ENCODE results near the gene RNF144A. TPM values are rescaled to one million over a fixed set of nuclear protein-coding genes. Genes with fewer than 3 reads are reported as not detected.

RNF144A gene
- polyA plus RNA-seq, 1 of the 3 experiments (the other 2 are of a cell fraction), result 15.6 TPM

DNA sequence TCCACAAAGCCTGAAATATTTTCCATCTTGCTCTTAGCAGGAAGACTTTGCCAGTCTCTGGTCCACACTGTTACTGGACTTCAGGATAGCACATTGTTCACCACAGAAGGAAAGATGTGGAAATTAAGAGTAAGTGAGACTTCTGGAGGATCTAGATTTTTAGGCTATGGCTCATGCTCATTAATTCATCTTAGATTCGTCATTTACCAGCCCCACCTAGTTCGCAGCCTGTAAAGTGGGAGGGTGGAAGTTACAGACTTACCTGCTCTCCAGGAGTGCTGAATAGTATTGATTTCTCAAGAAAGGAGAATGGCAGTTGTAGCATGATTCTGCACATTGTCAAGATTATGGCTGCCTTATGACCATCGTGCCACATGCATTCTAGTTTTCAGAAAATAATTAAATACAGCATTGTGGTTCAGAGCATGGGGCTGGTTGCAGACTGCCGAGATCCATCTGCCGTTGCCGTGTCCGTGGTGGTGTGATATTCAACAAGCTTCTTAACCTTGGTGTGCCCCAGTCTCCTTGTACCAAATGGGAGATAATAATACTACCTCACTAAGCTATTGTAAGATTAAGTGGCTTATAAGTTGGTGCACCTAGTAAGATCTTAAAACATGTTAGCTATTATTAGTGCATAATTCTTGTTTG lies 56.8 kb downstream of the RNF144A start:
- ChIA-PET CTCF (interaction anchor here (0.8 to 1.5 kb wide), 5 partner anchors 34 to 77 kb away, joined by 3 to 5 read pairs (median 3); no protein-coding TSS in a partner anchor), POLR2A (interaction anchor here (0.6 kb wide), 1 partner anchor 1842 kb away, joined by 3 read pairs; no protein-coding TSS in a partner anchor)
- Histone ChIP-seq H3K27ac (ENCODE audit: low read depth in 2 of 2, low read length in 1 of 2) (no peak overlapping the region; a peak in 1 of 4 replicates), H3K9me2 (no peaks in the 10 kb centered on the region), H3K4me2 (no peak overlapping the region), H3K9ac (no peak overlapping the region), H3K4me3 (ENCODE audit: low read depth in 2 of 2, low read length in 1 of 2) (no peak overlapping the region), H3K9me3 (no peaks in the 10 kb centered on the region), H2AFZ (ENCODE audit: low read depth) (no peak overlapping the region), H3K36me3 (replicated peaks in 1 of 2; ENCODE audit: control insufficient read depth in 1 of 2, insufficient read depth in 2 of 2, low read length in 1 of 2) (peaks cover 3 to 29% of the 10 kb centered on the region in 2 experiments), H3K79me2 (ENCODE audit: insufficient read depth) (peaks cover 4% of the 10 kb centered on the region; the same call in 1 of the 2 replicates), H4K20me1 (ENCODE audit: insufficient read depth) (no peaks in the 10 kb centered on the region), H3K27me3 (ENCODE audit: insufficient read depth) (no peaks in the 10 kb centered on the region), H3K4me1 (ENCODE audit: control insufficient read depth in 1 of 2, insufficient read depth in 2 of 2, low read depth in 1 of 2, low read length in 1 of 2) (peaks cover 0 to 18% of the 10 kb centered on the region in 2 experiments; a peak in 2 of 4 replicates), H3F3A (replicated peaks; ENCODE audit: insufficient read depth) (no peaks in the 10 kb centered on the region)
- WGBS (ENCODE audit: low lambda C conversion rate), result 84% methylated on average over 7 of the region's 7 CpGs
- DNase-seq, result no peak
- no peak for TF ChIP-seq FOSL2 (IDR thresholded peaks at IDR 0.05; ENCODE audit: borderline replicate concordance, low read depth)
- TF ChIP-seq, protein P1, sequence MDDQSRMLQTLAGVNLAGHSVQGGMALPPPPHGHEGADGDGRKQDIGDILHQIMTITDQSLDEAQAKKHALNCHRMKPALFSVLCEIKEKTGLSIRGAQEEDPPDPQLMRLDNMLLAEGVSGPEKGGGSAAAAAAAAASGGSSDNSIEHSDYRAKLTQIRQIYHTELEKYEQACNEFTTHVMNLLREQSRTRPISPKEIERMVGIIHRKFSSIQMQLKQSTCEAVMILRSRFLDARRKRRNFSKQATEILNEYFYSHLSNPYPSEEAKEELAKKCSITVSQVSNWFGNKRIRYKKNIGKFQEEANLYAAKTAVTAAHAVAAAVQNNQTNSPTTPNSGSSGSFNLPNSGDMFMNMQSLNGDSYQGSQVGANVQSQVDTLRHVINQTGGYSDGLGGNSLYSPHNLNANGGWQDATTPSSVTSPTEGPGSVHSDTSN (IDR thresholded peaks at IDR 0.05), result no peak
- TF ChIP-seq, protein P2, sequence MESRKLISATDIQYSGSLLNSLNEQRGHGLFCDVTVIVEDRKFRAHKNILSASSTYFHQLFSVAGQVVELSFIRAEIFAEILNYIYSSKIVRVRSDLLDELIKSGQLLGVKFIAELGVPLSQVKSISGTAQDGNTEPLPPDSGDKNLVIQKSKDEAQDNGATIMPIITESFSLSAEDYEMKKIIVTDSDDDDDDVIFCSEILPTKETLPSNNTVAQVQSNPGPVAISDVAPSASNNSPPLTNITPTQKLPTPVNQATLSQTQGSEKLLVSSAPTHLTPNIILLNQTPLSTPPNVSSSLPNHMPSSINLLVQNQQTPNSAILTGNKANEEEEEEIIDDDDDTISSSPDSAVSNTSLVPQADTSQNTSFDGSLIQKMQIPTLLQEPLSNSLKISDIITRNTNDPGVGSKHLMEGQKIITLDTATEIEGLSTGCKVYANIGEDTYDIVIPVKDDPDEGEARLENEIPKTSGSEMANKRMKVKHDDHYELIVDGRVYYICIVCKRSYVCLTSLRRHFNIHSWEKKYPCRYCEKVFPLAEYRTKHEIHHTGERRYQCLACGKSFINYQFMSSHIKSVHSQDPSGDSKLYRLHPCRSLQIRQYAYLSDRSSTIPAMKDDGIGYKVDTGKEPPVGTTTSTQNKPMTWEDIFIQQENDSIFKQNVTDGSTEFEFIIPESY (IDR thresholded peaks at IDR 0.05; ENCODE audit: borderline replicate concordance, low read depth), result no peak
- TF ChIP-seq TCF12 (IDR thresholded peaks at IDR 0.05), result no peak
- TF ChIP-seq, protein P3, sequence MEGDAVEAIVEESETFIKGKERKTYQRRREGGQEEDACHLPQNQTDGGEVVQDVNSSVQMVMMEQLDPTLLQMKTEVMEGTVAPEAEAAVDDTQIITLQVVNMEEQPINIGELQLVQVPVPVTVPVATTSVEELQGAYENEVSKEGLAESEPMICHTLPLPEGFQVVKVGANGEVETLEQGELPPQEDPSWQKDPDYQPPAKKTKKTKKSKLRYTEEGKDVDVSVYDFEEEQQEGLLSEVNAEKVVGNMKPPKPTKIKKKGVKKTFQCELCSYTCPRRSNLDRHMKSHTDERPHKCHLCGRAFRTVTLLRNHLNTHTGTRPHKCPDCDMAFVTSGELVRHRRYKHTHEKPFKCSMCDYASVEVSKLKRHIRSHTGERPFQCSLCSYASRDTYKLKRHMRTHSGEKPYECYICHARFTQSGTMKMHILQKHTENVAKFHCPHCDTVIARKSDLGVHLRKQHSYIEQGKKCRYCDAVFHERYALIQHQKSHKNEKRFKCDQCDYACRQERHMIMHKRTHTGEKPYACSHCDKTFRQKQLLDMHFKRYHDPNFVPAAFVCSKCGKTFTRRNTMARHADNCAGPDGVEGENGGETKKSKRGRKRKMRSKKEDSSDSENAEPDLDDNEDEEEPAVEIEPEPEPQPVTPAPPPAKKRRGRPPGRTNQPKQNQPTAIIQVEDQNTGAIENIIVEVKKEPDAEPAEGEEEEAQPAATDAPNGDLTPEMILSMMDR (IDR thresholded peaks at IDR 0.05), result no peak
- TF ChIP-seq, protein P4, sequence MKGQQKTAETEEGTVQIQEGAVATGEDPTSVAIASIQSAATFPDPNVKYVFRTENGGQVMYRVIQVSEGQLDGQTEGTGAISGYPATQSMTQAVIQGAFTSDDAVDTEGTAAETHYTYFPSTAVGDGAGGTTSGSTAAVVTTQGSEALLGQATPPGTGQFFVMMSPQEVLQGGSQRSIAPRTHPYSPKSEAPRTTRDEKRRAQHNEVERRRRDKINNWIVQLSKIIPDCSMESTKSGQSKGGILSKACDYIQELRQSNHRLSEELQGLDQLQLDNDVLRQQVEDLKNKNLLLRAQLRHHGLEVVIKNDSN (IDR thresholded peaks at IDR 0.05; ENCODE audit: borderline replicate concordance, low read depth), result no peak
- no peak for TF ChIP-seq YY1 (IDR thresholded peaks at IDR 0.05; ENCODE audit: low read depth)
- TF ChIP-seq, protein P5, sequence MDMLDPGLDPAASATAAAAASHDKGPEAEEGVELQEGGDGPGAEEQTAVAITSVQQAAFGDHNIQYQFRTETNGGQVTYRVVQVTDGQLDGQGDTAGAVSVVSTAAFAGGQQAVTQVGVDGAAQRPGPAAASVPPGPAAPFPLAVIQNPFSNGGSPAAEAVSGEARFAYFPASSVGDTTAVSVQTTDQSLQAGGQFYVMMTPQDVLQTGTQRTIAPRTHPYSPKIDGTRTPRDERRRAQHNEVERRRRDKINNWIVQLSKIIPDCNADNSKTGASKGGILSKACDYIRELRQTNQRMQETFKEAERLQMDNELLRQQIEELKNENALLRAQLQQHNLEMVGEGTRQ (IDR thresholded peaks at IDR 0.05; ENCODE audit: borderline replicate concordance, low read depth, low read length), result no peak
- TF ChIP-seq JUND (IDR thresholded peaks at IDR 0.05), result no peak
- TF ChIP-seq EZH2phosphoT487 (IDR thresholded peaks at IDR 0.05; ENCODE audit: borderline replicate concordance, low read depth), result no peak
- no peak for TF ChIP-seq MEF2A (IDR thresholded peaks at IDR 0.05; ENCODE audit: borderline replicate concordance, low read depth)
- no peak for TF ChIP-seq FOXM1 (IDR thresholded peaks at IDR 0.05; ENCODE audit: low read depth)
